ENCODE data around the gene RUNX2. TPM values are rescaled to one million over a fixed set of nuclear protein-coding genes. Genes with fewer than 3 reads are reported as not detected.

Gene RUNX2
- total and polyA plus RNA-seq, 9 of the 15 experiments (the other 6 are each of a cell fraction or from before 2014, with no cell fraction given), result 0.29 to 1.00 (median 0.43) TPM

GRCh38 chr6:45454008-45454911 lies 126.1 kb downstream of the RUNX2 start (continued):
- TF ChIP-seq GATAD2B (IDR thresholded peaks at IDR 0.05; ENCODE audit: borderline replicate concordance) (peak; percentile 61; the same call in 1 of the 2 replicates), JUND (IDR thresholded peaks at IDR 0.05; ENCODE audit: borderline replicate concordance, low read depth, low read length) (peak; percentile 98), JUND (tag; IDR thresholded peaks at IDR 0.05; ENCODE audit: borderline replicate concordance, low read depth, low read length) (peak; percentile 94), ZBTB40 (IDR thresholded peaks at IDR 0.05) (no peak), ZBTB40 (CRISPR knock-in tag; IDR thresholded peaks at IDR 0.05) (no peak), ATF3 (IDR thresholded peaks at IDR 0.05) (peak; percentile 96), ATF3 (CRISPR knock-in tag; conservative IDR thresholded peaks at IDR 0.05) (no peak), SMARCA4 (IDR thresholded peaks at IDR 0.05) (peak; percentile 81; the same call in 1 of the 2 replicates), PATZ1 (CRISPR knock-in tag; IDR thresholded peaks at IDR 0.05; ENCODE audit: borderline replicate concordance) (no peak), NFE2 (IDR thresholded peaks at IDR 0.05; ENCODE audit: low read depth) (peak; percentile 47), LEF1 (IDR thresholded peaks at IDR 0.05) (no peak), FOXA3 (CRISPR knock-in tag; conservative IDR thresholded peaks at IDR 0.05 in 1 of 2, IDR thresholded peaks at IDR 0.05 in 1 of 2) (peak in 1 of 2 experiments; percentile 32; a peak in 1 of 4 replicates), RAD21 (CRISPR knock-in tag; conservative IDR thresholded peaks at IDR 0.05 in 1 of 2, IDR thresholded peaks at IDR 0.05 in 1 of 2) (0 out of 4 replicates have a peak, but pooled peaks of 1 of the 2 experiments have one; percentile 12), JUN (IDR thresholded peaks at IDR 0.05; ENCODE audit: borderline replicate concordance, low read depth, low read length) (peak; percentile 93), JUN (CRISPR knock-in tag; IDR thresholded peaks at IDR 0.05; ENCODE audit: borderline replicate concordance) (no peak)

Data from K562 (cell line).